ENCODE measurements around the gene SYDE2. TPM values are rescaled to one million over a fixed set of nuclear protein-coding genes. Genes with fewer than 3 reads are reported as not detected.

Gene SYDE2
- total RNA-seq (2022; extraction: Qiagen RNA extraction): 0.68 to 1.1 TPM (median 0.74 TPM) in 5 replicates

GRCh38 chr1:85200463-85201339 is at the start of gene SYDE2:
TSS of gene SYDE2 (minus strand) at chr1:85201016. CDS start at chr1:85200996, 20 bp downstream.

Other genes with a start within 250 kb of the SYDE2 start
- gene MCOLN2, start 203.9 kb downstream of the SYDE2 start, total RNA-seq (2022; extraction: Qiagen RNA extraction): 1.5 to 2.5 TPM (median 2.0 TPM) in 5 replicates
- gene MCOLN3, start 152.5 kb downstream of the SYDE2 start, total RNA-seq (2022; extraction: Qiagen RNA extraction): 3.6 to 4.3 TPM (median 4.0 TPM) in 5 replicates
- 18.7 to 22.8 TPM (median 20.3 TPM) in 5 replicates for gene C1orf52, start 58.6 kb upstream of the SYDE2 start, total RNA-seq (2022; extraction: Qiagen RNA extraction)
- gene BCL10, start 75.6 kb upstream of the SYDE2 start, total RNA-seq (2022; extraction: Qiagen RNA extraction): 13.4 to 15.2 TPM (median 14.2 TPM) in 5 replicates

Measured in A549 treated with Mapracorat at 1 μM for 4 hours (cell line).